Naive thymus-derived CD8-positive, alpha-beta T cell (primary cell): Measurements from ENCODE around the gene LRP2. TPM values are rescaled to one million over a fixed set of nuclear protein-coding genes. Genes with fewer than 3 reads are reported as not detected.

Experiments
- ATAC-seq, 2 donors: fragments of 150-1000 bp; cut with Tn5 transposase in 1 of 2; sonication (Bioruptor Pico), chemical (Tn5 transposase) in 1 of 2; 1 replicate in 1 of 2; 2 replicates in 1 of 2; pipeline ENCODE4 v1.10.0; 2021; ENCODE audit warnings: mild to moderate bottlenecking in 2 of 2, moderate library complexity in 2 of 2
- POLR2A ChIA-PET: fragments of 350-600 bp; sonication (Branson Sonifier 250); formaldehyde crosslinking; loops from one replicate; lab custom pipeline; 2021; ENCODE audit warnings: antibody characterized with exemption; lab: Charles Lee
- DNase-seq, 10 donors: peaks; one replicate each; pipeline versions ENCODE4 v3.0.0 to v3.0.0-alpha.2; 2020 to 2022
- H3K27ac Mint-ChIP-seq, 10 donors: one replicate each; pipeline ENCODE4 v1.8.0; 2020 to 2022; ENCODE audit warnings: mild to moderate bottlenecking in 10 of 10, mixed read lengths in 10 of 10, moderate library complexity in 4 of 10, inconsistent platforms in 1 of 10
- H3K27me3 Mint-ChIP-seq, 5 donors: one replicate each; pipeline ENCODE4 v1.8.0; 2021 to 2022; ENCODE audit warnings: mixed read lengths in 5 of 5
- H3K36me3 Mint-ChIP-seq, 3 donors: one replicate each; pipeline ENCODE4 v1.8.0; 2020 to 2022; ENCODE audit warnings: mixed read lengths in 3 of 3, mild to moderate bottlenecking in 2 of 3, inconsistent platforms in 1 of 3
- H3K4me1 Mint-ChIP-seq, 4 donors: one replicate each; pipeline ENCODE4 v1.8.0; 2021 to 2022; ENCODE audit warnings: mixed read lengths in 4 of 4
- H3K4me3 Mint-ChIP-seq, 10 donors: one replicate each; pipeline ENCODE4 v1.8.0; 2020 to 2022; ENCODE audit warnings: mild to moderate bottlenecking in 10 of 10, mixed read lengths in 10 of 10, moderate library complexity in 6 of 10, inconsistent platforms in 1 of 10
- H3K9me3 Mint-ChIP-seq, 9 donors: one replicate each; pipeline ENCODE4 v1.8.0; 2020 to 2022; ENCODE audit warnings: mixed read lengths in 9 of 9, mild to moderate bottlenecking in 3 of 9, inconsistent platforms in 1 of 9, moderate library complexity in 1 of 9
- polyA plus RNA-seq, 3 donors: library from polyadenylated mRNA; unstranded; fragments of 300-500 nt; fragmentation: Illumina TruSeq; gene quantifications; one replicate each; pipeline ENCODE4 v1.2.3, GENCODE V29; 2021
- total RNA-seq, 8 experiments: library from RNA in 2 of 8; stranded (reverse) in 2 of 8; gene quantifications; one replicate each; pipeline ENCODE4 v1.2.3 and lab custom pipeline; 2021 to 2026

Gene LRP2
- total and polyA plus RNA-seq, 5 experiments from 2014 or later, result not detected

GRCh38 chr2:169165791-169166190 is 196.5 kb downstream of the LRP2 start:
- Mint-ChIP-seq H3K27me3 (peaks cover 8 to 19% (median 12%) of the 10 kb centered on the region in 5 donors), H3K27ac (no peak overlapping the region), H3K4me1 (no peaks in the 10 kb centered on the region), H3K36me3 (no peaks in the 10 kb centered on the region), H3K4me3 (no peak overlapping the region), H3K9me3 (no peaks in the 10 kb centered on the region)
- DNase-seq, result no peak
- POLR2A ChIA-PET, result no interaction called here
- no peak for ATAC-seq

DNA sequence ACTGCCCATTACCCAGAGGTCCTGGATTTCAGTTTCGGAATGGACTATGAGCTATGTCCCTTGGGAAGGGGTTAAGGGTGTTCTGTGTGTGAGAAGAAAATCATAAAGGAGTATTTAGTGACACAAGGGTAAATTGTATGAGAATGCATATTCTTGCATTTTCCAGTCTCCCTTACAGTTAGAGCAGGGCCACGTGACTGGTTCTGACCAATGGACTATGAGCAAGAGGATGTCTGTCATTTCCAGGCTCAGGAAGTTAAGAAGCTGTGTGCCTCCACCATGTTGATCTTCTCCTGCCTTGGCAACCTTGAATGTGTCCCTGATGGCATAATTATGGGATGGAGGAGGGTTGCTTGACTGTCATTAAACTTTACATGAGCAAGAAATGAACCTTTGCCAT is 198.0 kb downstream of the LRP2 start:
- Mint-ChIP-seq H3K27me3 (peaks cover 7 to 13% (median 10%) of the 10 kb centered on the region in 5 donors), H3K4me1 (no peaks in the 10 kb centered on the region)
- no peak for ATAC-seq

DNA sequence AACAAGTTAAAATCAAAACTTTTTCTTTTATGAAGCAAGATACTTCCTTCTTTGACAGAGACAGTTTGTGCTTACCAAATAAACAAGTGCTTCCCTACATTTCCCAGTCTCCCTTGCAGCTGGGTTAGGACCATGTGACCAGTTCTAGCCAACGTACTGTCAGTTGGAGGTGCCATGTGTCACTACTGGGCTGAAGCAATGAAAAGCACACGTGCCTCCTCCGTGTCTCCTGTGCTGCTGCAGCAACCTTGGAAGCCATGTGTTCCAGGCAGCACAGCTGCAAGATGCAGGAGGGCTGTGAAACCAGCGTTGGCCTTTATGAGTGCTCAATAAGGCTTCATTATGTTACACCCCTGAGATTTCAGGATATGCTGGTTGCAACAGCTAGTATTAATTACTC is 199.7 kb downstream of the LRP2 start:
- Mint-ChIP-seq H3K36me3 (no peaks in the 10 kb centered on the region), H3K4me3 (no peak overlapping the region), H3K9me3 (no peaks in the 10 kb centered on the region), H3K27me3 (peaks cover 0 to 14% (median 10%) of the 10 kb centered on the region in 5 donors), H3K27ac (no peak overlapping the region), H3K4me1 (no peaks in the 10 kb centered on the region)
- no peak for DNase-seq
- no peak for ATAC-seq
- POLR2A ChIA-PET, result no interaction called here

More for the DNA sequence above, 198.0 kb downstream of the LRP2 start:
- H3K9me3 Mint-ChIP-seq, result no peaks in the 10 kb centered on the region
- H3K36me3 Mint-ChIP-seq, result no peaks in the 10 kb centered on the region
- no peak for DNase-seq
- POLR2A ChIA-PET, result no interaction called here
- no peak overlapping the region for H3K27ac Mint-ChIP-seq
- no peak overlapping the region for H3K4me3 Mint-ChIP-seq

DNA sequence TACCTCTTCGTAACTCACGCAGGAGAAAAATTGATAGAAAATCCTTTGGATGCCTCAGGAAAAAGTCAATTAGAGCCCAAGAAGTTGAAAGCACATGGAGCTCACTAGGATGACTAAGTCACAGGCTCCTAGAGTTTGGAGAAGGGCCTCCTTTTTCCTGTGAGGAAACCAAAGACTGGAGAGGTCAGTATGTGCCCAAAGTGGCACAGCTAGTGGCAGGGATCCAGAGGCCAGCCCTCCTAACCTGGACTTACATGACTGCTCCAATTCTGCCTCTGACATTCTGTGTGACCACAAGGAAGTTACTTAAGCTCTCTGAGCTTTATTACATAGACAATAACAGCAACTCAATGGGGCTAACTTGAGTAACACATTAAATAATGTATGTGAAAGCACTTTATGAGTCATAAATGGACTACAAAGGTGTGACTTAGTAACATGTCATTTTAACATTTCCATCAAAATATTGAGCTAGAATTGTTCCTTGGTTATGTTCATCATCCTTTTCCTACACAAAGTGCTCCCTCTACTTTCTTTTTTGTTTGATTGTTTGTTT is 201.3 kb downstream of the LRP2 start:
- Mint-ChIP-seq H3K27me3 (peaks cover 0 to 17% (median 7%) of the 10 kb centered on the region in 5 donors), H3K4me1 (no peaks in the 10 kb centered on the region), H3K4me3 (no peak overlapping the region), H3K9me3 (no peaks in the 10 kb centered on the region), H3K27ac (peak overlapping the region in 1 of 10 donors; percentile 49), H3K36me3 (peaks cover 0 to under 1% (median 0%) of the 10 kb centered on the region in 3 donors)
- no peak for DNase-seq
- POLR2A ChIA-PET, result no interaction called here
- no peak for ATAC-seq

DNA sequence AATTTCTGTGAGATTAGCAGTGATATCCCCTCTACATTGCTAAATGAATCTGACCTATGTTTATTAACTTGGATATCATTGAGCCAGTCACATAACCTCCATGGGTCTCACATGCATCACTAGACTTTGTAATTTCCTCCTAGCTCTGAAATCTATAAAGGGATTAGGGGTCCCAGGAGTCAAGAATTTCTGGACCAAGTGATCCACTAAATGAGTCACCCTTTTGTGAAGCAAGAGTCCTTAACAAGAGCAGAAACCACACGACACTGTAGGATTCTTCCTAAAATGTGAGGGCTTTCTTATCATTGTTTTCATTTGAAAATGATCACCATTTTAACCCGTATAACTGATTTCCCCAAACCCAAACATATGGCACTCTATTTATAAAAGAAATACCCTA is 202.6 kb downstream of the LRP2 start:
- Mint-ChIP-seq H3K4me1 (no peaks in the 10 kb centered on the region), H3K4me3 (no peak overlapping the region), H3K36me3 (peaks cover 0 to 6% (median 0%) of the 10 kb centered on the region in 3 donors), H3K9me3 (peaks cover 0 to 2% (median 0%) of the 10 kb centered on the region in 9 donors), H3K27me3 (peaks cover 0 to 12% (median 5%) of the 10 kb centered on the region in 5 donors), H3K27ac (no peak overlapping the region)
- DNase-seq (no peak), ATAC-seq (no peak)
- POLR2A ChIA-PET, result no interaction called here

GRCh38 chr2:169158874-169159273 is 203.5 kb downstream of the LRP2 start:
- POLR2A ChIA-PET, result no interaction called here
- Mint-ChIP-seq H3K9me3 (peaks cover 2 to 10% (median 6%) of the 10 kb centered on the region in 9 donors), H3K27ac (no peak overlapping the region), H3K27me3 (peaks cover 0 to 14% (median 5%) of the 10 kb centered on the region in 5 donors), H3K36me3 (peaks cover 0 to 14% (median 0%) of the 10 kb centered on the region in 3 donors), H3K4me1 (no peaks in the 10 kb centered on the region), H3K4me3 (no peak overlapping the region)
- no peak for DNase-seq
- ATAC-seq, result no peak

DNA sequence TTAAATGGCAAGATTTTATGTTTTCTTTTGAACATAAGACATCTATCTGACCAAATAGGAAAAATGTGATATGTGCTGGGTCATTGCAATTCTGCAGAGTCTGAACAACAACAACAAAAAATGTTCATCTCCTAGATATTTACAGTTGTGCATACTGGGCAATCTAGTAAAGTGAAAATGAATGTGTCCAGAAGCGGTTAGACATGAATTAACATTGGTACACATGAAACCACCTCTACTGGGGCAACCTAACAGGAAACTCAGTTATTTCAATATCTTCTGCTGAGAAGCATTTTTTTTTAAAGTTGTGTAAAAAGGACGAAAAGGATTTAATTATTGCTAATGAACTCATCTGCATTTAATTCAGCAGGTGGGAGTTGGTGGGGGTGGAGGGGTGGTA is 216.1 kb downstream of the LRP2 start:
- no peak overlapping the region for H3K27ac Mint-ChIP-seq
- DNase-seq (no peak), ATAC-seq (no peak)
- H3K36me3 Mint-ChIP-seq, result no peaks in the 10 kb centered on the region
- no peaks in the 10 kb centered on the region for H3K9me3 Mint-ChIP-seq
- peaks cover 0 to 1% (median under 1%) of the 10 kb centered on the region in 4 donors for H3K4me1 Mint-ChIP-seq
- H3K27me3 Mint-ChIP-seq, result peaks cover 0 to 6% (median 0%) of the 10 kb centered on the region in 5 donors
- POLR2A ChIA-PET, result no interaction called here
- no peak overlapping the region for H3K4me3 Mint-ChIP-seq

GRCh38 chr2:169143998-169144397 is 218.3 kb downstream of the LRP2 start:
- Mint-ChIP-seq H3K27me3 (peaks cover 0 to 2% (median 0%) of the 10 kb centered on the region in 5 donors), H3K9me3 (no peaks in the 10 kb centered on the region), H3K4me1 (peaks cover 0 to 1% (median under 1%) of the 10 kb centered on the region in 4 donors), H3K27ac (peak overlapping the region in 1 of 10 donors; percentile 9), H3K4me3 (no peak overlapping the region), H3K36me3 (no peaks in the 10 kb centered on the region)
- DNase-seq, result no peak
- no peak for ATAC-seq
- POLR2A ChIA-PET, result no interaction called here

- POLR2A ChIA-PET, result interaction anchor here (1.1 to 1.4 kb wide), 2 partner anchors 31 to 34 kb away, joined by 3 to 4 read pairs; no protein-coding TSS in a partner anchor
- Mint-ChIP-seq H3K27ac (no peak overlapping the region), H3K9me3 (no peaks in the 10 kb centered on the region), H3K27me3 (no peaks in the 10 kb centered on the region), H3K4me1 (peaks cover 0 to 1% (median under 1%) of the 10 kb centered on the region in 4 donors), H3K36me3 (no peaks in the 10 kb centered on the region), H3K4me3 (no peak overlapping the region)
- ATAC-seq (no peak), DNase-seq (peak; percentile 23 to 74 (median 52))
Measured at GRCh38 chr2:169141713-169142352, 220.5 kb downstream of the LRP2 start.

DNA sequence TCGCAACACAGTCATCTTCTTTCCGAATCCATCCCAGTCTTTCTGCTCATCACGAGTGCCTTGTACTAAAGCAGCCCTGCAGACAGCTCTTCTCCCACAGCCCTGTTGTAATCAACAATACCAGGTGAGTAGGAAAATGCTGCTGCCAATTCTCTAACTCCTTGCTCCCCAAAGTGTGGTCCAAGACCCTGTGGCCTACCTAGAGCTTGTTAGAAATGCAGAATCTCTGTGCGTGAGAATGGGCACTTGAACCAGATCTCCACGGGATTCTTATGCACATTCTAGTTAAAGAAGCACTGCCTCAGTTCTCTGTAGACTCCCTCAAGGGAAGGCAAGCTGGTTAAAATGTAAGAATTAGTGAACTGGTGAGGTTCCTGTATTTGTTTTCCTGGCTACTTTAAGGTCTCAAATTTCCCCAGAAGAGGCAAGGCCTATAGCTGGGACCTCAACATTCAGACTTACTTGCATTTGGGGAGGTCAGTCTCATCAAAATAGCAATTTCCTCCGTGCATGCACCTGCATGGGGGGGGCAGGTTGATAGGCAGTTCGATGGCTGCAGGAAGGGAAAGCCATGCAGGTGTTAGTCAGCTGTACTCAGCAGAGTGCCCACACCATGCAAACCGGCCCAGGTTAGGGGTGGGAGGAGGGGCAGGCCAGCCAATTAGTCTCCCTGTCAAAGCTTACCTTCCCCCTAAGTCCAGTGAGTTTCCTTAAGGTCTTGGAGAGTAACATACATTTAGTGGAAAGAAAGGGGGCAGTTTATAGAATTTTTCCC is 222.2 kb downstream of the LRP2 start:
- Mint-ChIP-seq H3K9me3 (no peaks in the 10 kb centered on the region), H3K27ac (peak overlapping the region in 1 of 10 donors; percentile 25), H3K4me1 (peaks cover 0 to 1% (median under 1%) of the 10 kb centered on the region in 4 donors), H3K27me3 (no peaks in the 10 kb centered on the region), H3K4me3 (no peak overlapping the region), H3K36me3 (no peaks in the 10 kb centered on the region)
- no peak for ATAC-seq
- DNase-seq, result no peak
- POLR2A ChIA-PET, result no interaction called here

DNA sequence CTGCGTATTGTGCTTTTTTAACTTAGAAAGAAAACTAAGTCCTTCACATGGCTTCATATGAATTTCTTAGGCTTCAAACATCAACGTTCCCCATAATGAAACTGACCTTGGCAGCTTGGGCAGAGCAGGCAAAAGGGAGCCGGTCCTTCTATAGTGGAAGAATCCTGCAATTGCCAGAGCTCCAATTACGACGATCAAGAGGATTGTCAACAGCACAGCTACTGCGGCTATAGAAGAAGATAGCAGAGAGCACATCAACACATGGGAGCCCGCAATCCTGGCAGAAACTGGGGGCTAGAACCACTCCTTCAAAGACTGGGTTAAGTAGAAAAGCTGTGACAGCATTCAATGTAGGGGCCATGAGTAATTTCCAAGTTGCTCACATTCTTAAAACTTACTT is 223.2 kb downstream of the LRP2 start:
- no peaks in the 10 kb centered on the region for H3K9me3 Mint-ChIP-seq
- POLR2A ChIA-PET, result no interaction called here
- H3K4me3 Mint-ChIP-seq, result no peak overlapping the region
- no peaks in the 10 kb centered on the region for H3K27me3 Mint-ChIP-seq
- no peaks in the 10 kb centered on the region for H3K36me3 Mint-ChIP-seq
- DNase-seq, result no peak
- H3K4me1 Mint-ChIP-seq, result peaks cover 0 to 1% (median under 1%) of the 10 kb centered on the region in 4 donors
- ATAC-seq, result no peak
- H3K27ac Mint-ChIP-seq, result no peak overlapping the region

DNA sequence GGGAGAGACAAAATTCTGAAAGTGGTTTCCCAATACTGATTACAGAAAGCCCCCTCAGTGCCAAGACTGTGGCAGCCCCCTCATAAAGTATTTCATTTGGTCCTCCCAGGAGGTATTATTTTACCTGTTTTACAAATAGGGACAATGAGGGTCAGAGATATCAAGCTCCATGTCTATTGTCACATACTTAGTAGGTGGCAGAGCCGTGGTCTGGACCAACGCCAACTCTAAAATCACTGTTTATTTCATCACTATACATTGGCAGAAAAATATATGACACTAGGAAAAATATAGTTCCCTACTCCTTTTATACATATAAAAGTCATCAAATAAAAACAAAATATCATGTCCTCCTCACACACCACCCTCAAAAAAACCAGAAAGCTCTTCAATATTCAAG is 224.4 kb downstream of the LRP2 start:
- Mint-ChIP-seq H3K9me3 (no peaks in the 10 kb centered on the region), H3K4me1 (peaks cover 0 to 1% (median under 1%) of the 10 kb centered on the region in 4 donors), H3K27ac (no peak overlapping the region), H3K4me3 (no peak overlapping the region), H3K36me3 (no peaks in the 10 kb centered on the region), H3K27me3 (no peaks in the 10 kb centered on the region)
- DNase-seq (no peak), ATAC-seq (no peak)
- POLR2A ChIA-PET, result no interaction called here
